ENCODE results near the gene GPS1. TPM values are rescaled to one million over a fixed set of nuclear protein-coding genes. Genes with fewer than 3 reads are reported as not detected.

Gene GPS1
- total RNA-seq, 1 donor from 2014 or later, result 105 TPM

DNA sequence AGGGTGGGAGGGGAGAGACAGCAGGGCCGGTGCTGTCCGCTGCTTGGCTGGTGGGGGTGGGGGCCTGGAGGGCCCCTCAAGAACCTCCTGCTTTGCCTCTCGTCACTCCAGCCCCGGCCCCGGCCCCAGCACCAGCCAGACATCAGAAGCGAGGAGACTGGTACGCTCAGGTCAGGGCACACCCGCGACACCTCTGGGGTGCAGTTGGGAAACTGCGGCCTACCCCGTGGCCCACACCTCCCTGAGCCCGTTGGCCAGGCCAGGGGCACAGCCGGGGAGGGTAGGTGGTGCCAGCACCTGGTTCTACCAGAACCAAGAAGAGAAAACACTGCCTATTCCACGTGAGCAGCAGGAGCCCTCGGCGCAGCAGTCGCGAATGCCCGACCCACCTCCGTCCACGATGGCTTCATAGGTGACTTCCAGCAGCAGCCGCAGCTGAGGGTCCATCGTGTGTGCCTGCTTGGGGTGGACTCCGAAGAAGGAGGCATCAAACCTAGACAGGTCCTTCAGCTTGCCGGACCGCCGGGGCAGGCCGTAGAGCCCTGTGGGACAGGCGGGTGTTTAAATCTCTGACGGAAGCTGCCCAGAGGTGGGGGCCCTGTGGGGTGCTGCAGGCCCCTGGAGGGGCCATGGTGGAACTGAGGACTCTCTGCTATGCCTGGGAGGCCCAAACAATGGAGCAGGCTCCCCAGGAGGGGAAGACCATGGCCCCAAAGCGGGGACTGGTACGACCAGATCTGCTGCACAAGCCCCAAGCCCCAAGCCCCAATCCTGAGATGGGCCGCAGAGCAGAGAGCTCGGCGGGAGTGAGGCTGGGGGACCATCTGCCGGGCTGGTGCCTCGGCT lies 43.5 kb downstream of the GPS1 start:
- no peak overlapping the region for H3K4me3 ChIP-seq (ENCODE audit: low read depth, low read length)
- TF ChIP-seq, protein P1, sequence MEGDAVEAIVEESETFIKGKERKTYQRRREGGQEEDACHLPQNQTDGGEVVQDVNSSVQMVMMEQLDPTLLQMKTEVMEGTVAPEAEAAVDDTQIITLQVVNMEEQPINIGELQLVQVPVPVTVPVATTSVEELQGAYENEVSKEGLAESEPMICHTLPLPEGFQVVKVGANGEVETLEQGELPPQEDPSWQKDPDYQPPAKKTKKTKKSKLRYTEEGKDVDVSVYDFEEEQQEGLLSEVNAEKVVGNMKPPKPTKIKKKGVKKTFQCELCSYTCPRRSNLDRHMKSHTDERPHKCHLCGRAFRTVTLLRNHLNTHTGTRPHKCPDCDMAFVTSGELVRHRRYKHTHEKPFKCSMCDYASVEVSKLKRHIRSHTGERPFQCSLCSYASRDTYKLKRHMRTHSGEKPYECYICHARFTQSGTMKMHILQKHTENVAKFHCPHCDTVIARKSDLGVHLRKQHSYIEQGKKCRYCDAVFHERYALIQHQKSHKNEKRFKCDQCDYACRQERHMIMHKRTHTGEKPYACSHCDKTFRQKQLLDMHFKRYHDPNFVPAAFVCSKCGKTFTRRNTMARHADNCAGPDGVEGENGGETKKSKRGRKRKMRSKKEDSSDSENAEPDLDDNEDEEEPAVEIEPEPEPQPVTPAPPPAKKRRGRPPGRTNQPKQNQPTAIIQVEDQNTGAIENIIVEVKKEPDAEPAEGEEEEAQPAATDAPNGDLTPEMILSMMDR (conservative IDR thresholded peaks at IDR 0.05; ENCODE audit: low read depth, low read length), result no peak
- DNase-seq (ENCODE audit: low read depth), result no peak

DNA sequence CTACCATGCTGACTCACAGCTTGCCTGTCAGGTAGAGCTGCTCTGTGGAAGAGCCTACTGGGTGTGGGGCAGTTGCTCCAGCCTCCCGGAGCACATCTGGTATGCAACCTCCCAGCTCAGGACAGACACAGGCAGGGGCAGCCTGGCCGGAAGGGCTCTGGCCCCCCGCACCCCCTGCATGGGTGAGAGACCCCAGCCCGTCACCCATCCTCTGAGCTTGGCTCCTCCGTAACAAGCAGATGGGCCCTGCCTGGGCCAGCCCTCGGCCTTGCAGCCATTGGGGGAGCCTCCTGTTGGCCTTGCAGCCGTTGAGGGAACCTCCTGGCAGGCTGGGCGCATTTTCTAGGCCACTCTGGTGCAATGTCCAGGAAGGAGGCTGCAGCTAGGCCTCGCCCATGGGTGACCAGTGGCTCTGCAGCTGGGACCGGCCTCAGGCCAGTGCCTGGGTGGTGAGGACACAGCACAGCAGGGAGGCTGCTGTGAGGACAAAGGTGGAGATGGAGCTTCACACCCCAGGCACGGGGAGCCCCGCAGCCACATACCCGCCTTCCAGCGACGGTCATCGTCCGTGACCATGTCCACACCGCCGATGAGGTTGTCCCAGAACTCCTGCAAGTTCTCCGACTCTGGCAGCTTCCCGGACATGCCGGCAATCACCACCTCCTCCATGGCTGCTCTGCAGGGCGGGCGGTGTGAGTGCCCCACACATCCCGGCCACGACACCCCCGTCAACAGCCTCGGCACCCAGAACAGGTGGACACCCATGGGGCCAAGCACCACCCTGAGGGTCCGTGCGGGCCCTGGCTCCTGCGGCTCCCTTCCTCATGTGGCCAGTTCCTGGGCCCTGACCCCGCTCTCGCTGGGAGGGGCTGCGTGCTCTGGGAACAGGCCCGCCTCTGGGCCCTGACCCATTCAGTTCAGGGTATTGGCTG lies 44.3 kb downstream of the GPS1 start:
- no peak for DNase-seq (ENCODE audit: low read depth)
- peak overlapping the region; percentile 79 for H3K4me3 ChIP-seq (ENCODE audit: low read depth, low read length)
- TF ChIP-seq, protein P1 (conservative IDR thresholded peaks at IDR 0.05; ENCODE audit: low read depth, low read length), result no peak

DNA sequence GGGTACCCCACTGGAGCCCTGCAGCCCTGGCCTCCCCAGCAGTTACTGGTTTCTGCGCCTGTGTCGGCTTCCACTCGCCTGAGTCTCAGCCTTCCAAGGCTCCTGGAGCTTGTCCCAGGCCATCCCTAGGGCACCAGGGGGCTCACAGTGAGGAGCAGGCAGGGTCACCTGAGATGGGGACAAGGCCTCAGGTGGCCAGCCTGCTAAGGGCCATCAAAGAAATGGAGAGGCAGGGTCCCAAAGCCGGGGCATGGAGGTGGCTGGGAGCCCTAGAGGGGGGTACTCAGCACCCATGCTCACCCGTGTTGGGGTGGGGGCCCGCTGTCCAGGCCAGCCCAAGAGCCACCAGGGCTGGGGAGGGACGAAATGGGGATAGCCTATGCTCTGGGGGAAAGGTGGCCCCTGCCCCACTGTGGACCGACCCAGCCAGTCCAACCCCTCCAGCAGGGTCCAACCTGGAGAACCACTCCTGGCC lies 45.0 kb downstream of the GPS1 start:
- TF ChIP-seq, protein P1 (conservative IDR thresholded peaks at IDR 0.05; ENCODE audit: low read depth, low read length), result no peak
- H3K4me3 ChIP-seq (ENCODE audit: low read depth, low read length), result peak overlapping the region; percentile 79
- no peak for DNase-seq (ENCODE audit: low read depth)

DNA sequence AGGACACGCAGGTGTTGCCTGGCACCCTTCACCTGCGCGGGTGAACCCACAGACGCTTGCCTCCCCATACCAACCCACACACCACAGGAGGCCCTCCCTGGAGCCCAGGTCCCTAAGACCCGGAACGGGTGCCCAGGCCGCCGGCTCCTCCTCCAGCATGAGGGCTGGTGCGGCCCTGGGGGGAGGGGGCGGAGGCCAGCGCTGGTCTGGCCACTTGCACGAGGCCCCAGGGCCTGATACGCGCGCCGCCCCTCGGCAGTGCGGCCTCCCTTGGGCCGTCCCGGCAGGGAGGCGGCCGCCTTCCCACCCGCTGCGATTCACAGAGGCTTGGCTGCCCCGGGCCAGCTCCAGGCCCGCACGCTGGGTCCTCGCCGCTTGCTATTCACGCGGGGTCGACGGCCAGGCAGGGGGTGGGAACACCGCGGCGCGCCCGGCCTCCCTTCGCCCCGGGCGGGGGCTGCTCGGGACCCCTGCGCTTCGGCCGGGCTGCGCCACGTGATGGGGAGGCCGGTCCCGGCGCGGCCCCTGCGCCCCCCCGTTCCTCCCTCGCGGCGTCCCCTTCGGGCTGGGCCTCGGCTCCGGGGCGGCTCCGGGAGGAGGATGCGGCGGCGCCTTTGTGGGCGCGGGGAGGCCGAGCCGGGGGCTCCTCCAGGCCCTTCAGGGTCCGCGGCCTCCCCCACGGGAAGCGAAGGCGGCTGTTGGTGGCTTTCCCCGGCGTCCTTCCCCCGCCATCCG lies 45.7 kb downstream of the GPS1 start:
- TF ChIP-seq, protein P1 (conservative IDR thresholded peaks at IDR 0.05; ENCODE audit: low read depth, low read length), result no peak
- peak overlapping the region; percentile 79 for H3K4me3 ChIP-seq (ENCODE audit: low read depth, low read length)
- no peak for DNase-seq (ENCODE audit: low read depth)

DNA sequence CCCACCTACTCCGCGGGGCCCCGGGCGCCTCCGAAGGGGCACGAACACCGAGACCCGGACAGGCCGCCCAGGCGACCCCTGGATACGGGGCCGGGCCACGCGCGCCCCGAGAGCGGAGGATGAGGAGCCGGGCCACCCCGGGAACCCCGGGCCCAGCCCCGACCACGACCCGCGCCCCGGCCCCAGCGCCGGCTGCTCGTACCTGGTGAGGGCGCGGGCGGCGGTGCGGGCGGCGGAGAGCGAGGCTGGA lies 46.1 kb downstream of the GPS1 start:
- H3K4me3 ChIP-seq (ENCODE audit: low read depth, low read length), result peak overlapping the region; percentile 79
- TF ChIP-seq, protein P1 (conservative IDR thresholded peaks at IDR 0.05; ENCODE audit: low read depth, low read length), result no peak
- DNase-seq (ENCODE audit: low read depth), result no peak

DNA sequence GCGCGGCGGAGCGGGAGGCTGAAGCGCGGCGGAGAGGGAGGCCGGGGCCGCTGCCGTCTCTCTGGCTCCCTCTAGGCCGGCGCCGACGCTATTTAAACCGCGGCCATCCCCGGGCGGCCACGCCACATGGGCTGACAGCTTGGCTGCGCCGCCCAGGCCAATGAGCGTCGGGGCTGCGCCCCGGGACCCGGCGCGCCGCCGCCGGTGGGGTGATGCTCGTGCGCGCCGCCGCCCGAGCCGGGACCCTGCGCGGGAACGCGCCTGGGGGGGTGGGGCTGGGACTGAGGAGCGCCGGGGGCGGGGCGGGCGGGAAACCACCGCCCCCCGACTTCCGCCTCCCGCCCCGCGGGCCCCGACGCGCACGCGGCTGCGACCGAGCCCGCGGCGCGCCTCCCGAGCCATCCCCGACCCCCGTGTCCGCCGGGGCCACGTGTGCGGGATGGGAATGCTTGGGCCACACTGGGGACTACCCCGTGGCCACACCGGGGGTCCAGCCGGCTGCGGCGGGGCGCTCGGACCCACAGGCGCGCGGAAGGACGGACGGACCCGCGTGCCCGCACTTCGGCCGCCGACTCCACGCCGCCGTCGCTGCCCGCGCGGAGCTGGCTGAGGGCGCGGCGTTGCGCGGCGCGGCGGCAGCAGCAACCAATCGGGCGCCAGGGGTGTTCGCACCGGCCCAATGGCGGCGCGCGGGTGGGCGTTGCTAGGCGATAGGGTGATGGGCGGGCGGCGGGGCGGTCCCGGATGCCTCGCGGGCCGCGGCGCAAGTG lies 46.7 kb downstream of the GPS1 start, which contains the start of gene FASN:
FASN (minus strand) TSS at position 68 of the 770 bp plus-strand sequence. CDS start 1,791 bp downstream, outside the sequence.
- TF ChIP-seq, protein P1 (conservative IDR thresholded peaks at IDR 0.05; ENCODE audit: low read depth, low read length), result peak; percentile 31
- H3K4me3 ChIP-seq (ENCODE audit: low read depth, low read length), result peak within 1 kb of the TSS; percentile 79
- DNase-seq (ENCODE audit: low read depth), result peak; percentile 33
